Measurements from ENCODE around the gene SLC2A13. TPM values are rescaled to one million over a fixed set of nuclear protein-coding genes. Genes with fewer than 3 reads are reported as not detected.
A peak's percentile ranks its signal among the peaks of the same experiment; 100 is the strongest.
"Not testable (repeated sequence)": the region's sequence is repeated elsewhere in the genome, so short reads cannot be mapped to it uniquely, and the experiment has no call there.

SLC2A13 gene
- polyA plus RNA-seq, 3 donors, result 13.4 to 15.6 (median 14.5) TPM

DNA sequence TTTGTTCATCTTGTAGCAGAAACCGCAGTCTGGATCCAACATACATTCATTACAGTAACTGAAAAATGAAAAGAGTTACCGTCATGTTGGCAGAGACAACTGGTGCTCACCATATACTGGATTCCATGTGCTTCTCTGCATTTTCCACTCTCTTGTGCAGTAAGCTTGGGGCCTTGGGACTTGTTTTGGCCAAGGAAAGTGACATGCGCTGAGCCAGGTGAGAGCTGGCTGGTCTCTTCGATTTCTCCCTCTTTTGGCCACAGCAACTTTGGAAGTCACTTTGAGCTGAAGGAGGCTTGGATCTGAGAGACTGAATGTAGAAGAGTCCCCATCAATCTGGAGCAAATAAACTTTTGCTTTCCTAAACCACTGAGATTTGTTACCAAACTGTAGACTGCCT lies 275.7 kb downstream of the SLC2A13 start:
- DNase-seq (ENCODE audit: low read depth in 3 of 3, low spot score in 2 of 3), result no peak

DNA sequence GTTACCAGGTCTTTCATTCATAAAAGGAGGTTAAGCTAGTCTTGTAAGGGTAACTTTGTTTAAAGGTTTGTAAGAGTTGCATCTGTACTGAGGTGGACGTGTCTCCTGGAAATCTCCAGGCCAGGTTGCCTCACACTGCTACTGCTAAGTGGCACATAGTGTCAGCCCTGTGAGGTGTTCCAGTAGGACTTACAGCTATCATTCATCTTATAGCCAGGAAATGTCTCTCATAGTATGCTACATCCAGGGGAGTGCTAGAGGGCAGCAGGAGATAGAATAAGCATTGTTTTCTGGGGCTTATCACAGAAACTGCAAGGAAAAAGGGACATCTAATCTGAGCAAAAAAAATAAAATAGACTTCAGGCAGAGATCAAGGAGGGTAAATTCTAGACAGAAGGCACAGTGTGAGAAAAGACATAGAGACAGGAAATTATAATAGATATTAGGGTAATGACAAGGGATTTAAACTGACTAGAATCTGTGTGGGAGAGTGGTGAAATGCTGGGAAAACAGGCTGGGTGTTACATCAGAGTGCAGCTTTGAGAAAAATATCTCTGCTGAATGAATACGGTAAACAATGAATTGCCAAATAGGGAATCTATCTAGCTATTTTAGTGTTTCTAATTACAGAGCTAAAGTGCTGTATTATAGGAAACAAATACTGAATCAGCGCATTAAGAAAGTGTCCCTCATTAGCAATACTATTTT lies 281.2 kb downstream of the SLC2A13 start:
- no peak for DNase-seq (ENCODE audit: low read depth in 3 of 3, low spot score in 2 of 3)

DNA sequence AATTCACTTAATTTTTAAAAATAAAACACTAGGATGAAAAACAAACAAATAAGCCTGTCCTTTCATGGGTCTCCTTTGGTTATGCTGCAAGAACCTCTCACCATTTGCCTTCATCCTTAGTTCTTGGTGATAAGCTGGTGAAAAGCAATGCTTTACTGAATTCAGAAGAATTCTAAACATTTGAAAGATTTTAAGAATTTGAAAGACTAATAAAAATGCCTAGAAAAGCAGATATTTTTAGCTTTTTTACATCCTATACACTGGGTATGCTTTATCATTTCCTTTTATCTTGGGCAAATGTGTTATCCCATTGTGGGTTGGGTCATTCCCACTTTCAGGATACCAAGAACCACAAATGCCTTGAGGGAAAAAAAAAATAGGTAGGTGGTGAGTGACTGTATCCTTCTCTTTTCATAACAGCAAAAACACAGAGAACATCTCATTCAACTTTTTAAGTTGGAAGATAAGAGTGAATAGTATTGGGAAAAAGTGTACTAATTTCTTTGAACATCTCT lies 289.2 kb downstream of the SLC2A13 start:
- no peak for DNase-seq (ENCODE audit: low read depth in 3 of 3, low spot score in 2 of 3)

DNA sequence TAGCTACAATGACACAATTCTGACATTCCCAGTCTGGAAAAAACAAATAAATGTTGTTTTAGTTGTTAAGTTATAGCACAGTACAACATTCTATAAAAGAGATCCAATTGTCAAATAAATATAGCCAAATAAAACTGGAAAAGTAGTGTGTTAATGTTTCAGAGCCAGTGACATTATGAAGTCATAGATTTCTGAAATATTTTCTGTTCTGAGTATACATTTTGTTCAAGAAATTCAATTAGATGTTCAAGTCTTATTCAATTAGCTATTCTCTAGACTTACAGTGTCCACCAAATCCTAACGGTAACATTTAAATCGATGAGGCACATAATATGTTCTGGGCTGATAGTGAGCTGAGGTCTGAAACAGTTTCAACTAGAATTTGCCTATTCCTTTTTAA lies 290.1 kb downstream of the SLC2A13 start:
- no peak for DNase-seq (ENCODE audit: low read depth in 3 of 3, low spot score in 2 of 3)

DNA sequence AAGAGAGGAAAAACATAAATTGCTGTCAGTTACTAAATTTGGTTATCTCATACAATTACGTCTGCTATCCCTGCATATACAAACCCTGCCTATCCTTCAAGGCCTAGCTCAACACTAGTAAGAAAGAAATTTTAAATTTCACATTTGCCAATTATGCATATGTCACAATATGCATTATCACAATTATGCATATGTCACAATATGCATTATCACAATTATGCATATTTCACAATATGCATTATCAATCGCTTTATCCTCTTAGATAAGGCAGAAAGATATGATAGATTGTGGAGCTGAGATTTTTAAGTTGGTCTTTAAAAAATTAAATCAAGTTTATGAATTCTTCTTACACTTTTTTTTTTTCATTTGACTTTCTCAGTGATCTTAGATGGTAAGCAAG lies 291.3 kb downstream of the SLC2A13 start:
- DNase-seq (ENCODE audit: low read depth in 3 of 3, low spot score in 2 of 3), result no peak

DNA sequence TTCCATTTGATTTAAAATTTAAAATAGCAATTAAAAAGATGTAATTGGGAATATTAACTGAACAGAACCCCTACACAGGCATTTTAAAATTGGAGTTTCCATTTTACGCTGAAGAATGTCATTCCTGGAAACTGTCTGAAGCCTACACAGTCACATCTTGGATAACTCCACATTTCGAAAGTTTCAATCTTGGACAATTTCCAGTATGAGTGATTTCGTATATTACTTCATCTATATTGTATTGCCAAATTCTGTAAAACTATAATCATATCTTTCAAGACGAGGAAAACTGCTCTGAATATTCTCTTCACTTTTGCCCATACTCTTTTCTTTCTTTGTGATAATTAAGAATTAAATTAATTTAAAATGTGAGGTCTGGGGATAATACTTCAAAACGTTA lies 292.1 kb downstream of the SLC2A13 start:
- no peak for DNase-seq (ENCODE audit: low read depth in 3 of 3, low spot score in 2 of 3)

DNA sequence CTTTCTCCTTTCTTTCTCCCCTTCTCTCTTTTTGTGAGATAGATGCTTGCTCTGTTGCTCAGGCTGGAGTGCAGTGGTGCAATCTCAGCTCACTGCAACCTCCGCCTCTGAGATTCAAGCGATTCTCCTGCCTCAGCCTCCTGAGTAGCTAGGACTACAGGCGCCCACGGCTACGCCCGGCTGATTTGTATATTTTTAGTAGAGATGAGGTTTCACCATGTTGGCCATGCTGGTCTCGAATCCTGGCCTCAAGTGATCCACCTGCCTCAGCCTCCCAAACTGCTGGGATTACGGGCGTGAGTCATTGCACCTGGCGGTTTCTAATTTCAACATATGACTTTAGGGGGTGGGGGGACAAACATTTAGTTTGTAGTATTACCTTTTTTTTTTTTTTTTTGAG lies 293.4 kb downstream of the SLC2A13 start:
- DNase-seq (ENCODE audit: low read depth in 3 of 3, low spot score in 2 of 3), result not testable (repeated sequence)

DNA sequence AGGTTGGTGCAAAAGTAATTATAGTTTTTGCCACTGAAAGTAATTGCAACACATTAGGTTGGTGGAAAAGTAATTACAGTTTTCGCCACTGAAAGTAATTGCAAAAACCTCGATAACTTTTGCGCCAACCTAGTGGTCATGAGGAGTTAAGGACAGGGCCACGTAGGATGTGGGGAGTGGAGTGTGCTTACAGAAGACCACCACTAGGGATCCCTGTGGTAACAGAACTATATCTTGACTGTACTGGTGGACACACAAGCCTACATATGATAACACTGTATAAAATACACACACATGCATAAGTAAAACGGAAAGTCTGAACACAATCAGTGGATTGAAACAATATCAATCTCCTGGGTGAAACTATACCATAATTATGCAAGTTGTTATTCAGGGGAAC lies 298.8 kb downstream of the SLC2A13 start:
- no peak for DNase-seq (ENCODE audit: low read depth in 3 of 3, low spot score in 2 of 3)

DNA sequence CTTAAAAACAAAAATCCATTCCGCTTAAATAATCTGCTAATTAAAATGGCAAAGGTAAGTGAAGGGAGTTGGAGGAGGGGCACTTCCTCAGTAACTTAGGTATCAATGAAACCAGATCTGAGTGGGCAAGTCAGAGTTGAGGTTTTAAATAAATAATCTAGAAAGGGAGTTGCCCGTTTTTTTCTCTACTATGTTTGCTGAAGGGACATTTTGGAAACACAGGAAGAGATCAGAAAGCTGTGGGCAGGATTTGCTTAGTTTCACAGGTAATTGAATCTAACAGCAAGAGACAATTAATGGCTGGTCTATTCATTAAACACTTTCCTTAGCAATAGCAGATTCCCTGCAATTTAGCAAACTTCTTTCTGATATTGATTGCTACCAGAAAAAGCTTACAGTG lies 300.2 kb downstream of the SLC2A13 start:
- DNase-seq (ENCODE audit: low read depth in 3 of 3, low spot score in 2 of 3), result peak in 1 of 3 donors; percentile 19

DNA sequence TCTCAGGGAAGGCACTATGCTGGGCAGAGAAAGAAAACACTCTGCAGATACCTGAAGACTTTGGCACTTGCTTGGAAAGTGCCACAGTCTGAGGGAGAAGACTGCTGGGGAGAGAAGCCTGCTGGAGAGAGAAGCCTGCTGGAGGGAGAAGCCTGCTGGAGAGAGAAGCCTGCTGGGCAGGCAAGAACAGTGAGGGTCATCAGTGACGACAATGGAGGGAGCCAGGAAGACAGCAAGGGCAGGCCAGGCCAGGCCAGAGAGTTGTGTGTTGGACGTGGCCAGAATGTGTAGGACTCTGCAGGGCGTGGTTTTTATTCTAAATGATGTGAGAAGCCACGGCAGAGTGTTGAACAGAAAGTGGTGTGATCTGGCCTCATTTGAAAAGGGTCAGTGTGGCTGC lies 301.0 kb downstream of the SLC2A13 start:
- no peak for DNase-seq (ENCODE audit: low read depth in 3 of 3, low spot score in 2 of 3)

DNA sequence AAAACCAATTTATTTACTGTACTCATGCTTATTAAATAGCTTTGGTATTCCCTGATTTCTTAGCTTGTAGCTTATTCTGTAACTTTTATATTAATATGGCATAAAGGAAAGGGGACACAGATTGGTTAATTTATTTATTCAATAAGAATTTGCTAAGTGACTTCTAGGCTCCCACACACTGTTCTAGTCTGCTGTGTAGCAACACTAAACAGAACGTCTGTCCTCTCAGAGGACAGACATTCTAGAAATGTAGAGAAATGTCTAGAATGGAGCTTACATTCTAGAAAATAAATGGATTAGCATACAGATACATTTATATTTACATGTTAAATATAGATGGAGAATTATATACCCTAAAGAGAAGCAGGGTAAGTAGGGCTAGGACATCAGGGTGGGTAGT lies 301.4 kb downstream of the SLC2A13 start:
- no peak for DNase-seq (ENCODE audit: low read depth in 3 of 3, low spot score in 2 of 3)

DNA sequence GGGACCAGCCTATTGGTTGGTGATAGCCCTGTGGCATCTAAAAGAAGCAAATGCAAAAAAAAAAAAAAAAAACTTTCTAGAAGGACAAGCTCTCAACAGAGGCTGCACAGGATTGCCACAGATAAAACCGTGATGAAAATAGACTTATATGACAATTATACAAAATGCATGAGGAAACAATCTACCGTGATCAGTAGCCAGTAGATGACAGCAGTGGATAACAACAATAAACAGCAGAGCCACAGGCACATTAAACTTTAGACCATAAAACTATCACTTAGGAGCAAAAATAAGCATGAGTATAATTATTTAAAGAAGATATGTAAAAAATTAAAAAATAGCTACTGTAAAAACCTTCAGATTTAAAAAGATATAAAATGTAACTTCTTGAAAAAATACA lies 302.7 kb downstream of the SLC2A13 start:
- no peak for DNase-seq (ENCODE audit: low read depth in 3 of 3, low spot score in 2 of 3)

DNA sequence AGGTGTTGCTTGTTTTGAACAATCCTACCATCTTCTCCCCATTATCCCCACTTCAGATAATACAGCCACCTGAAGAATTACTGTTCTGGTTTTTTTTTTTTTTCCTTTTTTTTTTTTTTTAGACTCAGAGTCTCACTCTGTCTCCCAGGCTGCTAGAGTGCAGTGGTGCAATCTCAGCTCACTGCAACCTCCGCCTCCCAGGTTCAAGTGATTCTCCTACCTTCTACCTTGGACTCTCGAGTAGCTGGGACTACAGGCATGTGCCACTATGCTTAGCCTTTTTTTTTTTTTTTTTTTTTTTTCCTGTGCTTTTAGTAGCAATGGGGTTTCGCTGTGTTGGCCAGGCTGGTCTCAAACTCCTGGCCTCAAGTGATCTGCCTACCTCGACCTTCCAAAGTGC lies 306.9 kb downstream of the SLC2A13 start:
- DNase-seq (ENCODE audit: low read depth in 3 of 3, low spot score in 2 of 3), result no peak

DNA sequence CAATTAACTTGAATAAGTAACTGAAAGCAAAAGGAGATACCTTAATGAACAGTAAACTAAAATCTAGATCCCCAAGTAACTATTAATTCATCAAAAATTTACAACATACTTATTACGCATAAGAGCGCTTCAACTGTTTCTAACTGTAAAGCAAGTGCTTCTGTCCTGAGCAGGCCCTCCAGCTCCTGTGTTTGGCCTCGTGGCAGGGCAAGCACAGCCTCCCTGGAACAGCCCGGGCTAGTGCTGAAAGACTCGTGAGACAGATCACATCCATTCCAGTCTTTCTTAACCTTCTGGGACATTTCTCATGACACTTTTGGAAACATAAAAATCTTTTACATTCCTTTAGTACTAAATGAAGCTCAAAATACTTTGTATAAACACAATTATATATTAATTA lies 307.5 kb downstream of the SLC2A13 start:
- no peak for DNase-seq (ENCODE audit: low read depth in 3 of 3, low spot score in 2 of 3)

DNA sequence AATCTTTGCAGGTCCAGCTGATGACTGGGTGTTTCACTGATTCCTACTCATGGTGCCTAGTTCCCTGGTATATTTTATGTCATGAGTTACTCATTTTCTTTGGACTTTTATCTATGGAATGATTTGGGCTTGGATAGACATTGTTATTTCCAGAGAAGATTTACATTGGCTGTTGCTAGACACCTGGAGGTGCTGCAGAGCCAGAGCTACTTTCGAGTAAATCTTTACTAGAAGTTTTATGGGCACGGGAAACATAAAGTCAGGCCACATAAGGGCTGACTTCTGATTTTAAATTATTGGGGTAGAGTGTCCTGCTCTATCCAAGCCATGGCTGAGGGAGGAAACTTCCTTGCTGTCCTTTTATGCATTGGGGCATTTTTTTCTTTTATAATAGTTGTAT lies 310.4 kb downstream of the SLC2A13 start:
- DNase-seq (ENCODE audit: low read depth in 3 of 3, low spot score in 2 of 3), result no peak

DNA sequence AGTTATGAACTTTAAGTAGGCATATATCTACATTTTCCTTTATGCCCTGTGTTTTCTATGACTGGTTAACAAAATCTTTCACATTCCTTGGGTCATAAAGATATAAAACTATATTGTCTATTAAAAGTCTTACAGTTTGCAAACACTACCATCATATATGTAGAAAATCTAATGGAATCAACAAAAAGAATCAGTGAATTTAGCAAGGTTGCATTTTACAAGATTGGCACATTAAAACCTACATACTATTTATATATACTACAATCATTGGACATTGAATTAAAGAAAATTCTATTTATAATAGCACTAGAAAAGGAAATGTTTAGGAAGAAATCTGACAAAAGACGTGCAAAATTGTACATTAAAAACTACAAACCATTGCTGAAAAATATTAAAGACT lies 312.9 kb downstream of the SLC2A13 start:
- no peak for DNase-seq (ENCODE audit: low read depth in 3 of 3, low spot score in 2 of 3)

DNA sequence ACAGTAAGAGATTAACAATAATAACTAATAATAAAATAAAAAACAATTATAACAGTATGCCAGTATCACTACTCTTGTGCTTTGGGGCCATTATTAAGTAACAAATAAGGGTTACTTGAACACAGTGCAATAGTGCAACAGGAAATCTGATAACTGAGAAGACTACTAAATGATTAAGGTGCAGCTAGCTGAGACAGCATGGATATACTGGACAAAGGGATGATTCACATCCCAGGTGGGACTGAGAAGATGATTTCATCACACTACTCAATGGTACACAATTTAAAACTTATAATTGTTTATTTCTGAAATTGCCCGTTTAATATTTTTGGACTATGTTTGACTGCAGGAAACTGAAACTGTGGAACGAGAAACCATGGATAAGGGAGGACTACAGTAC lies 317.6 kb downstream of the SLC2A13 start:
- no peak for DNase-seq (ENCODE audit: low read depth in 3 of 3, low spot score in 2 of 3)

DNA sequence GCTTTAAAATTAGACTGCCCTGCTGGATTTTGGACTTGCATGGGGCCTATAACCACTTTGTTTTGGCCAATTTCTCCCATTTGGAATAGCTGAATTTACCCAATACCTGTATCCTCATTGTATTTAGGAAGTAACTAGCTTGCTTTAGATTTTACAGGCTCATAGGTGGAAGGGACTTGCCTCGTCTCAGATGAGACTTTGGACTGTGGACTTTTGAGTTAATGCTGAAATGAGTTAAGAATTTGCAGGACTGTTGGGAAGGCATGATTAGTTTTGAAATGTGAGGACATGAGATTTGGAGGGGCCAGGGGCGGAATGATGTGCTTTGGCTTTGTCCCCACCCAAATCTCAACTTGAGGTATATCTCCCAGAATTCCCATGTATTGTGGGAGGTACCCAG lies 320.1 kb downstream of the SLC2A13 start:
- not testable (repeated sequence) for DNase-seq (ENCODE audit: low read depth in 3 of 3, low spot score in 2 of 3)

DNA sequence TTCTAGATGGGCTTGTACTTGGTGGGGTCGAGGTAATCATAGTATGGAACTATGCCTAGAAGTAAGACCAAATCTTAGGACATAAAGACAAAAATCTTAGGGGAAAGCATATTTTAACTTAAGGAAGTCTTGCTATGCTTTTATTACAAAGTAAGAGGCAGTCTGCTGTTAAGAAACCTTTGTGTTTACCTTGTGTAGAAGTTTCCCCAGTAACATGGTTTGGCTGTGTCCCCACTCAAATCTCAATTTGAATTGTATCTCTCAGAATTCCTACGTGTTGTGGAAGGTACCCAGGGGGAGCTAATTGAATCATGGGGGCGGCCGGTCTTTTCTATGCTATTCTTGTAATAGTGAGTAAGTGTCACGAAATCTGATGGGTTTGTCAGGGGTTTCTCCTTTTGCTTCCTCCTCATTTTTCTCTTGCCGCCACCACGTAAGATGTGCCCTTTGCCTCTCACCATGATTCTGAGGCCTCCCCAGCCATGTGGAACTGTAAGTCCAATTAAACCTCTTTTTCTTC lies 323.8 kb downstream of the SLC2A13 start:
- no peak for DNase-seq (ENCODE audit: low read depth in 3 of 3, low spot score in 2 of 3)

DNA sequence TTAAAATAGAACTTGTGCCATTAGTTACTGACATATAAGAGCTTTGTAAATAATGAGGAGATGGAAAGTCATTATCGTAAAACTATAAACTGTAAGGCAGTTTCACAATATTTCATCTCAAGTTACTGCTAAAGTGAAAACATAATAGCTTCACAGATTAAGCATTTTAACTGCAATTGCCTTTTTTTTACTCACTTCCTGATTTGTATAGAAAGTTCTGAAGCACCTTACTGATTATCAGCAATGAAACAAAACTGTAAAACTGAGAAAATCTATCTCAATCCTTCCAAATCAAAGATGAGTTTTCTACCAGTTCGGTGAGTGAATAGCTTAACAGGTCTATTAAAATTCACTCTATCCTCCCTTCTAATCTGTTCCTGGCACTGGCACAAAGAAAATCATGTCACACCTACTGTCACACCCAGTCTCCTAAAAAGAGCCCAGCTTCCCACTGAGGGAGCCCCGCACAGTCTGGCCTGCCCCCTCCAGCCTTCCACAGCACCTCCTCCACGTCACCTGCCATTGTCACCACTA lies 324.9 kb downstream of the SLC2A13 start:
- DNase-seq (ENCODE audit: low read depth in 3 of 3, low spot score in 2 of 3), result no peak

DNA sequence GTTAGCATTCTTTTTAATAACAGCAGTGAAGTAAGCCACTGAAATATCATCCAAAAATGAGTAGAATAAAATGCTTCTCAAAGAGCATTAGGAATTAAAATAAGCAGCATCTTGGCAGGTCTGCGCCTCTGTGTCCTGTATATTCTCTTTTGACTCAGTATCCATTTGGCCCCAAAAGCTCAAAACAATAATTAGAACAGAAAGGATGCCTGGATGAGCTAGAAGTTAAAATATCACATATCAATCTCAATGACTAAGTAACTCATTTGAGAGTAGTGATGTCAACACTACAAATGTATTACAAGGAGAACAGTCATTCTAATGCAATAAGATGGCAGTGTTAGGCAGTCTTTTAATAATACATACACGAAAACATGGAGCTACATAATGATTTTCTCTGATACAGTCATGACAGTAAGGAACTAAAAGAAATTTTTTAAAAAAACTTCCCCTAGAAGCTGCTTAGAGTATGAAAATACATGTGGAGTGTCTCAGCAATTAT lies 325.4 kb downstream of the SLC2A13 start:
- DNase-seq (ENCODE audit: low read depth in 3 of 3, low spot score in 2 of 3), result no peak

DNA sequence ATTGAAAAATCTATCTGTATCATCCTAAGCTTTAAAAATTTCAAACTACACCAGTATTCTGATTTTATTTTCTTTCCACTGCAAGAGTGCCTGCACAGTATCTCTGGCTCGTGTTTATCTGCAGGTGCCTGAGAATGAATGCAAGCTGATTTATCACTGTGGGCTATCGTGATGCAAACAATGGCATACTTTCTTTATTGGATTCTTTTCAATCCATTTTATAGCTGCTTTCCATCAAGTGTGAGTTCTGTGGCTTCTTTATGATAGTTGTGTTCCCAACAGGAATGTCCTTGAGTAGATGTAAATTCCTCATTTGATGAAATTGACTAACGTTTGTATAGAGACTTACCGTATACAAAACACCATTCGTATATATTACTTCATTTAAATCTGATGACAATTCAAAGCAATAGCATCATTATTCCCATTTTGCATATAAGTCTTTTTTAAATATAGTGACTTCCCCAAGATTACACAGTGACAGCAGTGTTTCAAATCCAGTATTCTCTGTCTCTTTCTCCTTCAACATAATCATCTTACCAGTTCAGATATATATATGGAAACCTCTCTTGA lies 326.0 kb downstream of the SLC2A13 start:
- DNase-seq (ENCODE audit: low read depth in 3 of 3, low spot score in 2 of 3), result no peak
